ENCODE measurements around the gene MRPS12.
"Not testable (repeated sequence)": the region's sequence is repeated elsewhere in the genome, so short reads cannot be mapped to it uniquely, and the experiment has no call there.

Gene MRPS12

GRCh38 chr19:38942471-38943181 is 11.9 kb downstream of the MRPS12 start:
- no peak for DNase-seq

GRCh38 chr19:38944981-38945506 is 14.3 kb downstream of the MRPS12 start:
- no peak for DNase-seq

- no peak for DNase-seq
Observed at GRCh38 chr19:38945562-38946228, 15.0 kb downstream of the MRPS12 start.

DNA sequence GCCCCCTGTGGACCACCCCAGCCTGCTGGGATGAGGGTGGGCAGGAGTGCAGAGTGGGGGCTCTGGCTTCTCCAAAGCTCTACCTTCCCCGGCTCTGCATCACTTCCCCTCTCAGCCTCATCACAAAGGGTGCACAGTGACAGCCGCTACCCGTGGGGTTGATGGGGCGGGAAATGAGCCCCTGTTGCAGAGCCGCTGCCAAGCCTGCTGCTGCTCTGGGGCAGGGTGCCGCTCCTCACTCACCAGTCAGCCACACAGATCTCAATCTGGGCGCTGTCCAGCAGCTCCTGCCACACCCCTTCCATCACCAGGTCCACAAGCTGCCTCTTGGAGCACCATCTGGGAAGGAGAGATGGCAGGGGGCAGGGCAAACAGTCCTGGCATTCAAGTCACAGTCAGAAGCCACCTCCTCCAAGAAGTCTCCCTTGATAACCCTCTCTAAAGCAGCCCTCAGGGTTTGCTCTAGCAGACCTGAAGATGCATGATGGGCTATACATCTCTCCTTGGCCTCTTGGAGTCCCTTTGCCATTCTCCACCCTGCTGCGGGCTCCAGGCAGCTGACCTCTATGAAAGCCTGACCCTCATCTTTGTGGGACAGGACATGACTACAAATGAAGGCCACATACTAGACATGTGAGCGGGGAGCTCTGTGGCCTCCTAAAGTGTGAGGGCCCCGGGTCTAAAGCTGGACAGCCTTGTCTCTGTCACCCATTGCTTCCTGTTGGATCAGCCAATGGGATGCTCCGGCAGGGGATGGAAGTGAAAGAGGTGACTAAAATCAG is 15.7 kb downstream of the MRPS12 start:
- DNase-seq: no peak

DNA sequence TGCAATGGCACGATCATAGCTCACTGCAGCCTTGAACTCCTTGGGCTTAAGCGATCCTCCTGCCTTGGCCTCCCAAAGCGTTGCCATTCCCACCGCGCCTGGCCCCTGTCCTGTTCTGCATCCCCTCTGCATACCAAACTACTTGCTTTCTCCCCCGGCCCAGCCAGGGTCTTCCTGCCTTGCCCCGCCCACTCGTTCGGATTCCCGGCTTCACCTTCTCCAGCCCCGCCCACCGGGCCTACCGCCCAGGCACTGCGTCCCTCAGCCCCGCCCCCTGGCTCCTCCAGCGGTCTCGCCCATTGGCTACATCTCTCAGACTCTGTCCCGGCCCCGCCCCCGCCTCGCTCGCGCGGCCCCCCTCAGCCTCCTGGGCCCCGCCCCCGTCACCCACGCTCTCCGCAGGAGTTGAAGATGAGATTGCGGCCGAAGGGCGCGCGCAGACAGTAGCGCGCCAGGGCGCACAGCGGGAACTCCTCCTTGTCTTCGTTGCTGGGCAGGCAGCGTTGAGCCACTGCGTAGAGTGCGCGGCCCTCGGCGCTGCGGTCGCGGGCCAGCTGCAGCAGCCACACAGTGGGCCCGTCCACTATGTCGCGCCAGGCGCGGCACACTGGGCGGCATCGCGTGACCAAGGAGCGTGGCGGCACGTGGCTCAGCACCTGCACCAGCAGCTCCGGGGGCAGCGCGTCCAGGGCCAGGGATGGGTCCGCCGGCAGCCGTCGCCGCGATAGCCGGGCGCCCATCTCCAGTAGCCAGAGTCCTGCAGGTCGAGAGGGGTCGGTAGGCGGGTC is 19.0 kb downstream of the MRPS12 start:
- DNase-seq: no peak

DNA sequence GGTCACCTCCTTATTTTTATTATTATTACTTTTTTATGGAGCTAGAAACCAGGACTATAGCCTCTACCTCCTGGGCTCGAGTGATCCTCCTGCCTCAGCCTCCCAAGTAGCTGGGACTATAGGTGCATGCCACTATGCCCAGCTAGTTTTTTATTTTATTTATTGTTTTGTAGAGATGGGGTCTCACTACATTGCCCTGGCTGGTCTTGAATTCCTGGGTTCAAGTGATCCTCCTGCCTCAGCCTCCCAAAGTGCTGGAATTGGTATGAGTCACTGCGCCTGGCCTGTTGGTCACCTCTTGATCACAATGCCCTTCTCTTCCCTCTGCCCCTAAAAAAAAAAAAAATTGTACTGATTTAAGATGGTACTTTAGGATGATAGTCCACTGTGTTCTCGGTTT is 20.4 kb downstream of the MRPS12 start:
- no peak for DNase-seq

DNA sequence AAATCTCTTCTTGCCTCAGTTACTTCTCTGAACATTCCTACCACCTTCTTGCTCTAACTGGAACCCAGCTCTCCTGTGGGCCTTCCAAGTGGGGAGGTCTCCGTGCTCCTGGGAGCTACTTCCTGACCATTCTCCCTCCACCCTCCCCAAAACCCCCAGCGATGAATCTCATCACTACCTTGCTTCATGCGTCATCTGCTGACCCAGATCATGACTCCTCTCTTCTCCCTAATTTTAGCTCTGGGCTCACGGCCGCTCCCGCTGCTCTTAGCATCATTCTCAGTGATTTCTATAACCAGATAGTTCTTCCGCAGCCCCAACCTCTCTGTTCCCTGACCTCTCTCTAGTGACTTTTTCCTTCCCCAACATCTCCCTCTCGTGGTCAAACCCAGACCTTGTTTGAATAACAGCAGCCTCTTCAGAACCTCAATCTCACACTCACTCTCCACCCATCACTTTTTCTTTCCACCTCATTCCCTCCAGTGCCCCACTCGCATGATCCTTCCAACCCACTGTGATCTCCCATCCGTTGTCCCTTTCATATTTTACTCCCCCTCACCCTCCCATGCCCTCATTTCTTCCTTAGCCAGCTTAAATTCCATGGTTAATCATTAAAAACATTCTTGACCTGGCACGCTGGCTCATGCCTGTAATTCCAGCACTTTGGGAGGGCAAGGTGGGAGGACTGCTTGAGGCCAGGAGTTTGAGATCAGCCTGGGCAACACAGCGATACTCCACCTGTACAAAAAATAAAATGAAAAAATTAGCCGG is 21.8 kb downstream of the MRPS12 start:
- DNase-seq: peak; percentile 77

GRCh38 chr19:38953677-38954076 is 22.9 kb downstream of the MRPS12 start:
- DNase-seq: no peak

GRCh38 chr19:38956264-38956663 is 25.5 kb downstream of the MRPS12 start:
- DNase-seq: no peak

DNA sequence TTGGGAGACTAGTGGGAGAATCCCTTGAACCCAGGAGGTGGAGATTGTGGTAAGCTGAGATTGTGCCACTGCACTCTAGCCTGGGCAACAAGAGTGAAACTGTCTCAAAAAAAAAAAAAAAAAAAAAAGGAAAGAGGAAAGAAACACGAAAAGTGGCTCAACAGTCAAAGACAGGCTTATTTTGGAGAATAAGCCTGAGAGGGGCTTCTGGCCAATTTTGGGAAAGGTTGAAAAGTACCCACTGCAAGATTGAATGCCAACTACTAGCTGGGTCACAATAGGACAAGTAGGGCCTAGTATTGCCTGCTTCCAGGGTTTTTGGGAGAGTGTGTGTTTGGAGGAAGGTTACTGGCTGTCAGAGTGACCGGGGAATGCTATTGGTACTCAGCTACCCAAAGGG is 27.6 kb downstream of the MRPS12 start:
- no peak for DNase-seq

- no peak for DNase-seq
Observed at GRCh38 chr19:38959618-38960017, 28.9 kb downstream of the MRPS12 start.

DNA sequence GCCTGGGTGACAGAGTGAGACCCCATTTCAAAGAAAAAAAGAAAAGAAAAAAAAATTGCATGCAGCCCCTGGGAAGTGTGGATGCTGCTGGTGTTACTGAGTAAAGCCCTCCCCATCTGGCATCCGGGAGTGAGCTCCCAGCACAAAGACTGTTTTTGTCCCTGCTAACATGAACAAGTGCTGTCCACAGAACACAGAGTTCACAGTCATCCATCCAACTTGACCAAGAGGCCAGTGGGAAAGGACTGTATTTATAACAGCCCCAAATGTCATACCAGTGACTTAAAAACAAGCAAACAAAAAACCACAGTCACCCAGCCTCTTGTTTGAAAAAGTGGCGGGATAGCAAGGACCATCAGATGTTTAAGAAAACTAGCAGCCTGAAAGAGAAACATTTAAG is 34.0 kb downstream of the MRPS12 start:
- no peak for DNase-seq

DNA sequence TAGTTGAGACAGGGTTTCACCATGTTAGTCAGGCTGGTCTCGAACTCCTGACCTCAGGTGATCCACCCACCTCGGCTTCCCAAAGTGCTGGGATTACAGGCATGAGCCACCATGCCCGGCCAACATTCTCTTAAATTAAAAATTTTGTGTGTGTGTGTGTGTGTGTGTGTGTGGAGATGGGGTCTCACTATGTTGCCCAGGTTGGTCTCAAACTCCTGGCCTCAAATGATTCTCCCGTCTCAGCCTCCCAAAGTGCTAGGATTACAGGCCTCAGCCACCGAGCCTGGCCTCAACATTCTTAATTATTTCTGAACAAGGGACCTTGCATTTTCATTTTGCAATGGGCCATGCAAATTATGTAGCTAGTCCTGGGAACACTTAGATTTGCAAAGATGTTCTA is 35.4 kb downstream of the MRPS12 start:
- DNase-seq: not testable (repeated sequence)

- no peak for DNase-seq
Observed at GRCh38 chr19:38970664-38971532, 40.2 kb downstream of the MRPS12 start.

DNA sequence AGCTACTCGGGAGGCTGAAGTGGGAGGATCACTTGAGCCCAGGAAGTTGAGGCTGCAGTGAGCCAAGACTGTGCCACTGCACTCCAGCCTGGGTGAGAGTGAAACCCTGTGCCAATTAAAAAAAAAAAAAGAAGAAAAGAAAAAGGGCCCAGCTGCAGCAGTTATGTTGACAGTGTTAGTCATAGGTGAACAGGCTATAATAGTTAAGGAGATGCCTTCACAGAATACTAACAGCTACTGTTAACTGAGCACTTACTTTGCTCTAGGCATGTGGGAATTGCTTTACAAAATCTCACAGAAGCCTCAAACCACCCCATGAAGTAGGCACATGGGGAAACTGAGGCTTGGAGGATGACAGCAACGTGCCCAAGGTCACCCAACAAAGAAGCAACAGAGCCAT is 40.9 kb downstream of the MRPS12 start:
- no peak for DNase-seq

DNA sequence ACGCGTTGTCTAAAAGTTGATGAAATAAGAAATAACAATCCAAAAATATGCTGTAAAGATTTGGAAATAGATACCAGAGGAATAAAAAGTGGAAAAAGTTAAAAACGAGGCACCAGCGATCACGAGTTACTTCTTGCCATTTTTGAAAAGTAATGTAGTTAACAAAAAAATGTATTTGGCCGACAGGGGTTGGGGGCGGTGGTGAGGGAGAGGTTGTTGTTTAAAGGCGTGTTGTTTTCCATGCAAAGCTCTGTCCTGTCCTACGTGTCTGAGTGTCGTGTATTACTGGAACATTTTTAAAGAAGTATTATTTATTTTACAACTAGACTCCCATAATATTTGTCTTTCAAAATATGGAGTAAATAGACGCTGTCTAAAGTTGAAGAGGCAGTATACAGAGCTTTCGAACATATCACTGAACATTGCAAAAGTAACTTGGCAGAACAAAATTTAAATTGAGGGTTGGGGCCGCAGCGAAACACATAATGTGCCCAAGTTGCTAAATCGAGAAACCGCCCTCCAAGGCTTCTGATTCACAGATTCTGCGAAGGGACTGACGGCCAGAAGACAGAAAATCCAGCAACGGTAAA is 44.0 kb downstream of the MRPS12 start:
- DNase-seq: no peak

- no peak for DNase-seq
Observed at GRCh38 chr19:38975214-38975860, 44.6 kb downstream of the MRPS12 start, which contains the start of gene FBXO17. Gene FBXO17 (minus strand): TSS chr19:38975742. CDS start chr19:38950319, 25,423 bp downstream.

DNA sequence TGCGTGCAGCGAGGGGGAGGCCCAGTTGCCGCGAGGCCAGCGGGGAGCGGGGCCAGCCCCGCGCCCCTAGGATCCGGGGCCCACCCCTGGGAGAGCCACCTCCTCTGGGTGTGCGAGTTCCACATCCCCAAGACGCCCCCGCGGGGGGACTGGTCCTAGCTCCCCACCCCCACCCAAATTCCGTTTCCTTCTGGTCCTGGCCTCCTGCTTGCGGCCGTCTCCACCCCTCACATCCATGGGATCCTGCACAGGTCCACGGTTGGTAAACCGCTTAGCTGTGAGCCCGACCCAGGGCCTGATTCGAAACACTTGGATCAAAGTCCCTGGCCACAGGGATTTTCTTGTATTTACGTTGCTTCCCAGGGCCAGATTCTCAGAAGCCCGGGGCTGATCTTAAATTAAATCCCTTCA is 45.1 kb downstream of the MRPS12 start:
- no peak for DNase-seq

- DNase-seq: no peak
Observed at GRCh38 chr19:38977445-38978325, 46.9 kb downstream of the MRPS12 start.
